Tibial artery (tissue), 4 donors: ENCODE measurements around the gene OSBPL3.

ENCODE experiments used
- DNase-seq, 2 donors: peaks; one replicate each; pipeline ENCODE4 v3.0.0-alpha.2; 2019
- H3K27ac ChIP-seq, 2 donors: fragments of 200-600 bp; sonication (generic) in 1 of 2; 1 replicate in 1 of 2; 2 replicates in 1 of 2; pipeline ENCODE4 v1.5.1; 2018 to 2019; ENCODE audit warnings: mild to moderate bottlenecking in 1 of 2
- H3K27me3 ChIP-seq, 2 donors: fragments of 200-600 bp; sonication (generic) in 1 of 2; one replicate each; pipeline versions ENCODE4 v1.5.1 to v1.6.0; 2016 to 2019
- H3K36me3 ChIP-seq, 3 donors: fragments of 200-600 bp; sonication (generic) in 2 of 3; one replicate each; pipeline ENCODE4 v1.5.1; 2016 to 2019; ENCODE audit warnings: mild to moderate bottlenecking in 2 of 3
- H3K4me1 ChIP-seq, 4 donors: fragments of 200-600 bp; sonication (generic) in 2 of 4; 1 replicate in 3 of 4; 2 replicates in 1 of 4; pipeline ENCODE4 v1.5.1; 2016 to 2019
- H3K4me3 ChIP-seq, 2 donors: fragments of 200-600 bp; sonication (generic) in 1 of 2; 1 replicate in 1 of 2; 2 replicates in 1 of 2; pipeline ENCODE4 v1.5.1; 2018 to 2019; ENCODE audit warnings: mild to moderate bottlenecking in 2 of 2
- H3K9me3 ChIP-seq, 3 donors: fragments of 200-600 bp; sonication (generic) in 1 of 3; one replicate each; pipeline ENCODE4 v1.5.1; 2016 to 2019
- CTCF ChIP-seq, 2 experiments: fragments of 200-600 bp in 1 of 2; fragments of 450-650 bp in 1 of 2; IDR thresholded peaks; one replicate each; pipeline ENCODE4 v1.5.1; 2017 to 2019; ENCODE audit warnings: antibody characterized with exemption in 2 of 2, mild to moderate bottlenecking in 1 of 2, moderate library complexity in 1 of 2
- intact Hi-C: fragments of 100-400 bp; cut with DNase I; formaldehyde crosslinking; loops from one replicate; pipeline ENCODE4 v1.15.0; 2023; ENCODE audit warnings: low total_unique reads

OSBPL3 gene

DNA sequence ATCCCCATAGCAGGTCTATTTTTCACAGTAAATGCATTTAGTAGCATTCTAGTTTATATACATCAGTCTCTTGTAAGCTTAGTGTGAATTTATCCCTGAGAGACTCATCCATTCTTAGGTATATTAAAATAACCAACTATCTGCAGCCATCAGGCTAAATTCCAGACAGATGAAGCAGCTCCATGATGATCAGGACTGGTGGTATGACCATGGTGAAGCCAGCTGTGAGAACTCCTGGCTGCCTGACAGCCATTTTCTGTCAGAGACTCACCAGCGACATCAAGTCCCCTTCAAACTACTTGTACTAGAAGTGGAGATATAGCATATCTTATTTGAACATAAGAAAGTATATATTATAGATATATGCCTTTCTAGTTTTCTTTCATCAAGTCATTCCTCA lies 152.4 kb downstream of the OSBPL3 start:
- TF ChIP-seq CTCF (IDR thresholded peaks at IDR 0.05): no peak
- no peaks in the 10 kb centered on the region for H3K9me3 ChIP-seq
- H3K27ac ChIP-seq: no peak overlapping the region
- intact Hi-C loops: loop anchor here (10.0 kb wide), 1 partner anchor 147 kb away; no protein-coding TSS in a partner anchor
- no peaks in the 10 kb centered on the region for H3K36me3 ChIP-seq
- H3K4me3 ChIP-seq: no peak overlapping the region
- DNase-seq: no peak
- no peaks in the 10 kb centered on the region for H3K27me3 ChIP-seq
- peaks cover 0 to 18% (median 8%) of the 10 kb centered on the region in 4 donors for H3K4me1 ChIP-seq

DNA sequence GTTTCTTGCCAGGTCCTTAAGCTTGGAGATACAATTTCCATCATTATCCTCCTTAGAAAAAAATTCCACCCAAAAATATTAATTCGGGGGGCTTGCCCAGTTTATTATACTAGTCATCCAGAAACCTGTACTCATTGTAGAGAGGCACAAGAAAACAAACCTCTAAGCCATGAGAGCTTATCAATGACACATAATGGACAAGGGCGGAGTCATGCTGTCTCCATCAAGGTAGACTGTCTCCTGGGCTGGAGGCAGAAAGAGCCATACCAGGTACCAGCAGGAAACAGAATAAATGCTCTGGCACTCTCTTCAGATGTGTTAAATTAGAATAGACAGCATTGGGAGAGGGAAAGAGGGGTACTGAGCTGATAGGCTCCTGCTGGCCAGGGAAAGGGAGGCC lies 153.0 kb downstream of the OSBPL3 start:
- Histone ChIP-seq H3K9me3 (no peaks in the 10 kb centered on the region), H3K36me3 (no peaks in the 10 kb centered on the region), H3K4me3 (no peak overlapping the region), H3K27ac (no peak overlapping the region), H3K27me3 (no peaks in the 10 kb centered on the region), H3K4me1 (peaks cover 0 to 18% (median 8%) of the 10 kb centered on the region in 4 donors)
- DNase-seq: no peak
- intact Hi-C loops: loop anchor here (10.0 kb wide), 1 partner anchor 148 kb away; no protein-coding TSS in a partner anchor
- TF ChIP-seq CTCF (IDR thresholded peaks at IDR 0.05): no peak

DNA sequence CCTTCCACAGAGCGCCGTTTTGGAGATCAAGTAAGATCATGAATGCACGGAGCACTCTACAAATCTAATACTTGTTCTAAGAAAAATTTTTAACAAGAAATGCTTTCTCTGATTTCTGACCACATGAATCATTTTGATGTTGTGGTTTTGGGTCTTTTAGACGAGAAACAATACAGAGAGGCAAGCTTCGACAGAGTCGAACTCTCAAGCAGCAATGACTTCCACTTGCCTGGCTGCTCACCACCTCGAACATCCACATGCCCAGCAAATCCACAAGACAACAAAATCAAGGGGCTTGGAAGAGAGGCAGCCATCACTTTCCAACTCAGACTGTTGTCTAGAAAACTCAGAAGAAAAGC lies 153.3 kb downstream of the OSBPL3 start:
- Histone ChIP-seq H3K27ac (no peak overlapping the region), H3K36me3 (no peaks in the 10 kb centered on the region), H3K27me3 (no peaks in the 10 kb centered on the region), H3K9me3 (no peaks in the 10 kb centered on the region), H3K4me1 (peaks cover 0 to 18% (median 8%) of the 10 kb centered on the region in 4 donors), H3K4me3 (no peak overlapping the region)
- DNase-seq: no peak
- intact Hi-C loops: loop anchor here (10.0 kb wide), 1 partner anchor 148 kb away; no protein-coding TSS in a partner anchor
- TF ChIP-seq CTCF (IDR thresholded peaks at IDR 0.05): no peak

GRCh38 chr7:24825931-24826661 lies 153.9 kb downstream of the OSBPL3 start:
- intact Hi-C loops: loop anchor here (10.0 kb wide), 1 partner anchor 149 kb away; no protein-coding TSS in a partner anchor
- no peaks in the 10 kb centered on the region for H3K27me3 ChIP-seq
- no peak for DNase-seq
- no peak for TF ChIP-seq CTCF (IDR thresholded peaks at IDR 0.05)
- no peaks in the 10 kb centered on the region for H3K9me3 ChIP-seq
- H3K4me1 ChIP-seq: peaks cover 0 to 18% (median 8%) of the 10 kb centered on the region in 4 donors
- H3K4me3 ChIP-seq: no peak overlapping the region
- H3K27ac ChIP-seq: no peak overlapping the region
- H3K36me3 ChIP-seq: no peaks in the 10 kb centered on the region

DNA sequence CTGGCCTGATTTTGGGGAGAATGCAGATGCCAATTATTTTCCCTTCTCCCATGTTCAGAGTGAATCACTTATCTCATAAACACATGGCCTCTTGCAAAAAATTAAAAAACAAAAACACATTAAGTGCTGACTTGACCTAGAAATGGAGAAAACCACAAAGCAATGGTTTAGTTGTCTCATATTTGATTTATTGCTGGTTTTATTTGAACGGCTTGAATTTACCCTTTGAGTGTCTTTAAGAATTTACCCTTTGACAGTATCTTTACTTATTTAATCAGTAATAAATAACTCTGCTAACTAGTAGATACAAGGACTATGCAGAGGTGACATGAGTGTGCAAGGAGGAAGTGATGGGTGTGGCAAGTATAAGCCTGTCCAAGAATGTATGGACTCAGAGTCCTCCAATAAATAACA lies 154.6 kb downstream of the OSBPL3 start:
- no peaks in the 10 kb centered on the region for H3K36me3 ChIP-seq
- no peak overlapping the region for H3K4me3 ChIP-seq
- H3K9me3 ChIP-seq: no peaks in the 10 kb centered on the region
- H3K27ac ChIP-seq: no peak overlapping the region
- H3K27me3 ChIP-seq: no peaks in the 10 kb centered on the region
- peaks cover 0 to 15% (median 8%) of the 10 kb centered on the region in 4 donors for H3K4me1 ChIP-seq
- no peak for TF ChIP-seq CTCF (IDR thresholded peaks at IDR 0.05)
- intact Hi-C loops: loop anchor here (10.0 kb wide), 1 partner anchor 149 kb away; no protein-coding TSS in a partner anchor
- no peak for DNase-seq
